Mononuclear cell (primary cell): Measurements from ENCODE around the gene PDC. TPM values are rescaled to one million over a fixed set of nuclear protein-coding genes. Genes with fewer than 3 reads are reported as not detected.
"Not testable (repeated sequence)": the region's sequence is repeated elsewhere in the genome, so short reads cannot be mapped to it uniquely, and the experiment has no call there.

ENCODE experiments used
- H3K27me3 ChIP-seq: 2 replicates; pipeline ENCODE4 v1.6.0; 2011; ENCODE audit warnings: low read length, control low read depth; ENCODE audit not compliant: insufficient read depth
- H3K4me1 ChIP-seq: 2 replicates; pipeline ENCODE4 v1.5.1; 2011; ENCODE audit warnings: mild to moderate bottlenecking, low read length, control low read depth; ENCODE audit not compliant: insufficient read depth
- H3K4me3 ChIP-seq: 2 replicates; pipeline ENCODE4 v1.5.1; 2011; ENCODE audit warnings: mild to moderate bottlenecking, low read length, moderate library complexity
- H3K9me3 ChIP-seq: 2 replicates; pipeline ENCODE4 v1.5.1; 2011; ENCODE audit warnings: low read depth, mild to moderate bottlenecking, control low read depth, low read length
- total RNA-seq: library from RNA; depleted of rRNA; stranded (reverse); fragments of >200 nt; gene quantifications from one replicate; pipeline ENCODE4 v1.2.3, GENCODE V29; 2012

The PDC gene
- total RNA-seq, 1 donor: not detected

DNA sequence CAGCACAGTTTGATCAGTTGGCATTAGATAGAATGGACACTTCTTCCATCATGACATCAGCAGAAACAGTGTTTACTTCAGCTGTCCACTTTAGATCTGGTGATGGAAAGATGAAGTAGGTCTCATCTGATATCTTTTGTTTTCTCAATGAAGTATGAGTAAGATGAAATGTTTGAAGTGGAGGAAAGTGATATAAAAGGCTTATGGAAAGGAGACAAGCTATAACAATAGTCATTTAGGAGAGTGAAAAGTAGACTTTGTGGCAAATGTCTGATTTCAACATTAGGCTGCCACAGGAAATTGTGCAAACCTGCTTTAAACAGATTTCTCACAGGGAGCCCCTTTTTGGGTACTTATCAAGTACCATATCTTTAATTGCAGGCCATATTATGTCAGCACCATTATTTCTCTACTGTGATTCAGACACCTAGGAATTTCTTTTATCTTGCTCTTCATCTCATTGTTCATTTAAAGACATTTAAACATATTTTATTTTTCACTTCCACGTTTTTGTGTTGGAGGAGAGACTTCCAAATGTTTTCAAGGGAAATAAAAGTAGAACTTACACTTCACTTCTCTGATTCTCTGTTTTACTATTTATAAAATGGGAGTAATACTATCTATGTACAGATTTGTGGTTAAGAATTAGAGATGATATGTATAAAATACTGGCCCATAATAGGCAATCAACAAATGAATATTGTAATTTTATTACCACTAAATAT lies 18.1 kb downstream of the PDC start:
- H3K9me3 ChIP-seq: no peaks in the 10 kb centered on the region
- H3K4me3 ChIP-seq: no peak overlapping the region
- H3K4me1 ChIP-seq: peaks cover 26% of the 10 kb centered on the region
- H3K27me3 ChIP-seq: no peaks in the 10 kb centered on the region

DNA sequence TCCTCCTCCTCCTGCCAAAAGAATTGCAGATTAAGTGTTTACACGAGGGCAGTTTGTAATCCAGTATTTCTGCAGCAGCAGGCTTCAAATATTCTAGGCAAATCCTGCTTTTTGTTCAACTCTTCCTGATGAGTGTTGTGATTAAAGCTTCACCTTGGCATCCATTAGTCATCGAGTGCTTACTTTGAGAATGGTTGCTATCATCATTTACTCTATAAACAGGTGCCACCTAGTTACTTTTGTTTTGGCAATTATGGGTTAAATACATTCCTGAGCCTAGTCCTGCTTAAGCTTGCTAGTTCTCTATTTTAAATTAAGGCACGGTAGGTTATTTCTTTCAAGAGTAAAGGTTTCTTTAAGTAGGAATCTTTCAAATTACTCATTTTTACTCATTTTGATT lies 20.3 kb downstream of the PDC start:
- peaks cover 26% of the 10 kb centered on the region for H3K4me1 ChIP-seq
- no peak overlapping the region for H3K4me3 ChIP-seq
- no peaks in the 10 kb centered on the region for H3K27me3 ChIP-seq
- H3K9me3 ChIP-seq: no peaks in the 10 kb centered on the region

DNA sequence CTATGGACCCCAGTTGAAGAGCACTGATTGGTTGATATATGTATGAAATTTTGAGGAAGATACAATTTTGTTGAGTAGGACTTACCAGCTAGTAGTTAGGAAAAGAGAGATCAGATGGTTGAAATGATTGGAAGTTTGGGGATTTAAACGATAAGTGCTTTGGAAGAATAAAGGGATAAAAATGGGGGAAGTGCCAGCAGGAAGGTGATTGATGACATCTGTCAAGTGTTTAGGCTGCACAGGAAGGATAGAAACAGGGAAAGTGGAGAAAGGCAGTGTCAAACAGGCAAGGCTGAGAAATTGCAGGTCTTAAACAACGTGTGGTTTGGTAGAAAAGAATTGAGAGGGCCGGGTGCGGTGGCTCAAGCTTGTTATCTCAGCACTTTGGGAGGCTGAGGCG lies 22.3 kb downstream of the PDC start:
- Histone ChIP-seq H3K27me3 (no peaks in the 10 kb centered on the region), H3K4me1 (peaks cover 26% of the 10 kb centered on the region)

DNA sequence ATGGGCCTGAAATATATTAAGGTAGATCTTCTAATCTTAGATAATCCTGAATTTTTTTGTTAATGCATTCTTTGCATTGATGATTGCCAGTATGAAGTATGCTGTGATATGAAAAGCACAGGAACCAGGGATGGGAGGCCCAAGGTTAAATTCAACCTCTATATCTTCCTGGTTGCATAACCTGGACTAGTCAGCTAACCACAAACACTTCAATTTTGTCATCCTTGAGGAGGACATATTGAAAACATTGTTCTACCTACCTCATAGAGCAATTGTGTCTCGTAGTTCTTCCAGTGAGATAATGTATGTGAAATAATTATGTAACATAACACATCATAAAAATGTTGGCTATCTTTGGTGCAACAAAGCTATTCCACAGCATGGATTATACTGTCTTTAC lies 25.6 kb downstream of the PDC start:
- H3K4me1 ChIP-seq: peaks cover 9% of the 10 kb centered on the region
- H3K27me3 ChIP-seq: no peaks in the 10 kb centered on the region

More for the DNA sequence above, 22.3 kb downstream of the PDC start:
- Histone ChIP-seq H3K9me3 (no peaks in the 10 kb centered on the region), H3K4me3 (no peak overlapping the region)

DNA sequence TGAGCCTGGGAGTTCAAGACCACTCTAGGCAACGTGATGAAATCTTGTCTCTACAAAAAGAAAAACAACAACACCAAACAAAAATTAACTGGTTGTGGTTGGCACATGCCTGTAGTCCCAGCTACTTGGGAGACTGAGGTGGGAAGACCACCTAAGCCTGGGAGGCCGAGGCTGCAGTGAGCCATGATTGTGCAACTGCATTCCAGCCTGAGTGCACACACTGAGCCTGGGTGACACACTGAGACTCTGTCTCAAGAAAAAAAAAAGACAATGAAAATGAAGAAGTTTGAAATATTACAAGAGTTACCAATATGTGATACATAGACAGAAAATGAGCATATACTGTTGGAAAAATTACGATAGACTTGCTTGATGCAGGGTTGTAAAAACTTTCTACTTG lies 31.9 kb downstream of the PDC start:
- no peaks in the 10 kb centered on the region for H3K27me3 ChIP-seq
- no peaks in the 10 kb centered on the region for H3K9me3 ChIP-seq
- peaks cover 11% of the 10 kb centered on the region for H3K4me1 ChIP-seq
- no peak overlapping the region for H3K4me3 ChIP-seq

More for the DNA sequence above, 25.6 kb downstream of the PDC start:
- H3K4me3 ChIP-seq: no peak overlapping the region
- H3K9me3 ChIP-seq: no peaks in the 10 kb centered on the region

DNA sequence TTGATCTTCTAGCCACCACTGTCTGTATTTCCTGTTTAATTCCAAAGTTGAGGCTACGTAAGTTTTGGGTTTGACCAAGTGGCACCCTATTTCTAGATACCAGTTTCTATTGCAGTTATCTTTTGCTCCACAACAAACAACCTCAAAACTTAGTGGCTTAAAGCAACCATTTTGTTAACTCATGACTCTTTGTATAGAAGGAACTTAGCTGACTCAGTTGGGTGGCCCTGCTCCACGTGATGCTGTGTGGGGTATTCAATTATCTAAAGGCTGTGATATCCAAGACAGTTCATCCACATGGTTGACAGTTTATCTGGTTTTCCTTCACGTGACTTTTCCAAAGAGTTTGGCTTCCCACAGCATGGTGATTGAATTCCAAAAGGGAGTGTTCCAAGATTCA lies 34.8 kb downstream of the PDC start:
- H3K27me3 ChIP-seq: no peaks in the 10 kb centered on the region
- no peaks in the 10 kb centered on the region for H3K9me3 ChIP-seq
- H3K4me1 ChIP-seq: peaks cover 11% of the 10 kb centered on the region
- no peak overlapping the region for H3K4me3 ChIP-seq

DNA sequence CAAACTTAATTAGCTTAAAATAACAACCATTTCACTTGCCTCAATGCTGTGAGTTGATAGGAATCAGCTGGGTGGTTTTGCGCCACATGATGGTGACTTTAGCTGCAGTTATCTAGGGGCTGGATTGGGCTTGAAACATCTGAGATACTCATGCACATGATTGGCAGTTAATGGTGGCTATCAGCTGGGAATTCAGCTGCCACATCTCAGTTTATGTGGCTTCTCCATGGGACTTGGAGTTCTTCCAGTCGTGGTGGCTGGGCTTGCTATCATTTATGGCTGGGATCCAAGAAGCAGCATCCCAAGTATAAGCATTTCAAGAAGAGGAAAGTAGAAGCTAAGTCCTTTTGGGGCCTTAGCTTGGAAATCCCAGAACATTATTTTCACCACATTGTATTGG lies 36.4 kb downstream of the PDC start:
- peaks cover 11% of the 10 kb centered on the region for H3K4me1 ChIP-seq
- H3K4me3 ChIP-seq: no peak overlapping the region
- H3K9me3 ChIP-seq: no peaks in the 10 kb centered on the region
- no peaks in the 10 kb centered on the region for H3K27me3 ChIP-seq

DNA sequence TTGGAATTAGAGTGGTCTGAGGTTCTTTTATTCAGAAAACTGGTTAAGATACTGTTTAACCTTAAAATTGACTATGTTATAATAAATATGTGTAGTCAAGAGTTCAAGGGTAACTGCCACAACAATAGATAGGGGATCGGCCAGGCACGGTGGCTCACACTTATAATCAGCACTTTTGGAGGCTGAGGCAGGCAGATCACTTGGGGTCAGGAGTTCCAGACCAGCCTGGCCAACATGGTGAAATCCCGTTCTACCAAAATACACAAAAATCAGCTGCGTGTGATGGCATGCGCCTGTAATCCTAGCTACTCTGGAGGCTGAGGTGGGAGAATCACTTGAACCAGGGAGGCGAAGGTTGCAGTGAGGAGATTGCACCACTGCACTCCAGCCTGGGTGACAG lies 39.5 kb downstream of the PDC start:
- H3K4me1 ChIP-seq: no peaks in the 10 kb centered on the region
- H3K27me3 ChIP-seq: no peaks in the 10 kb centered on the region
- no peak overlapping the region for H3K4me3 ChIP-seq
- H3K9me3 ChIP-seq: no peaks in the 10 kb centered on the region

DNA sequence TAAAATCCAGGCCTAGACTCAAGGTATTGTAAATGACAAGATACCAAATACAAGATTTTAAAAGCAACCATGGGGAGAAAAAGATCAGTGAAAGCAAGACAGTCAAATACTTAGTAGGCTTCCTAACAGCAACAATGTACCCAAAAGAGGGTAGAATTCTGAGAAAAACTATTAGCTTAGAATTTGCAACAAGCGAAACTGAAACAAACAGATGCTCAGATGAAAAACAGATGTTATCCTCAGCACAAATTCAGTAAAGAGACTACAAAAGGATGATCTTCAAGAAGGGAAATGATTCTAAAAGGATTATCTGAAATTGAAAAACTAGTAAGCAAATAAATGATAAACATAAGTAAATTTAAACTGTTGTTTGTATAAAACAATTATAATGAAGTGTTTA lies 40.0 kb downstream of the PDC start:
- no peaks in the 10 kb centered on the region for H3K9me3 ChIP-seq
- H3K27me3 ChIP-seq: no peaks in the 10 kb centered on the region
- H3K4me3 ChIP-seq: no peak overlapping the region
- no peaks in the 10 kb centered on the region for H3K4me1 ChIP-seq

DNA sequence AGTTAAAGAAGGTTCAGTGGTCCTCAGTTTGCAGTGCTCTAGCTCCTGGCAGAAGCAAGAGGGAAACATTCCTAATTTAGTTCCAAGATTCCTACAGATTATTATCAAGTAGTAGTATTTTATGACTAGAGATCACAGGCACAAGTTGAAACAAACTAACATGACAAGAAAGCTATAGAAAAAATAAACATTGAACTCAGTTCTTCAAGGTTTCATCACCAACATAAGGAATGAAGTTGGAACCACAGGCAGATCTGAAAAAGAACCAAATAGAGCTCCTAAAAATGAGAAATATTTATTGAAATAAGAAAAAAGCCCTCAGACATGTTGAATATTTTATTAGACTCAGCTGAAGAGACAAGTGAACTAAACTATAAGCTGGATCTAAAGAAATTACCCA lies 40.6 kb downstream of the PDC start:
- no peak overlapping the region for H3K4me3 ChIP-seq
- H3K9me3 ChIP-seq: no peaks in the 10 kb centered on the region
- H3K27me3 ChIP-seq: no peaks in the 10 kb centered on the region
- no peaks in the 10 kb centered on the region for H3K4me1 ChIP-seq

DNA sequence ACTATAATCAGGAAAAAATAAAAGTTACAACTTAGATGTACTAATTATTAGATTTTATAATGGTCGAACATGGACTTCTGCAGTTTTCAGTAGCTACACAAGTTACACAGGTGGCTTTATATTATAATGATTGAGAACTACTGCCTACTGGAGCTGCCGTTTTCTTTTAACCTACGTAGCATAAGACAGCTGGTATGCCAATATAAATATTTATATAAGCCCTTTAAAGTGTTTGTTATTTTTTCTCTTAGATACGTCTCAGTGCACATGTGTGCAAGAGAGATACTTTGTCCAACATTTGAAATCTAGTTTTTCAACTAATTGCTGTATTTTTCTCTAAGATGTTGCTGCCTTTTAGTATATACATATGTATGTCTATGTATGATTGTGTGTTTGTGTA lies 42.4 kb downstream of the PDC start:
- Histone ChIP-seq H3K4me3 (no peak overlapping the region), H3K4me1 (no peaks in the 10 kb centered on the region), H3K9me3 (no peaks in the 10 kb centered on the region), H3K27me3 (no peaks in the 10 kb centered on the region)

DNA sequence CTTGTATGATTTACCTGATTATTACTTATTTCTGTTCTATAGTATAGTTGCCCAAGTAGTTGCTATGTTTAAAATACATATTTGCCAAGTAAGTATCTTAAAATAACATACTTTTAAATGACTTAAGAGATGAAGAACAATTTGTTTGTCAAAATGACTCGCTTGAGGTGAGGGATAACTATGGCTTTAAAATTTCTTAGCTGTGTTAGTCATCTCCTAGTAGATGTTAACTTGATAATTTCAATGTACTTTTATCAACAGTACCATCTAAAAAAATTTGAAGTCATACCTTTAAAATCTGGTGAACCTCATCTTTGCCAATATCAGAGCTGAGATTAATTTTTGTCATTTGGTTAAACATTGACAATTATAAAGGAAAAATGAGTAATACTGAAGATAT lies 47.6 kb downstream of the PDC start:
- no peak overlapping the region for H3K4me3 ChIP-seq
- H3K4me1 ChIP-seq: no peaks in the 10 kb centered on the region
- no peaks in the 10 kb centered on the region for H3K27me3 ChIP-seq
- no peaks in the 10 kb centered on the region for H3K9me3 ChIP-seq

DNA sequence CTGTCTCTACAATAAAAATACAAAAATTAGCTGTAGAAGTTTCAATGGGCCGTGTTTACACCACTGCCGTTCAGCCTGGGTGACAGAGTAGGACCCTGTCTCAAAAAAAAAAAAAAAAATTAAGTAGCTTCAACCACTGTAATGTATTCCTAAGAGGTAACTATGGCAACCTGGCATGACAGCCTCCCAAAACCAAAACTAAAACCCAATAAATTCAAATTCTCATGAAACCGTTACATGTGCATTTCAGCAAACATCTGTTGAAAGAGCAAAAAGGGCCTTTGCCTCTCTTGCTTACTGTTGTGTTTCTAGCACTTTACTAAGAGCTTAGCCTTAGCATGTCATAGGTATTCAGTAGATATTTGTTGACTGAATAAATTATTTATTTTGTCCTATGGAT lies 51.8 kb downstream of the PDC start:
- H3K27me3 ChIP-seq: no peaks in the 10 kb centered on the region
- no peaks in the 10 kb centered on the region for H3K4me1 ChIP-seq
- H3K4me3 ChIP-seq: no peak overlapping the region
- H3K9me3 ChIP-seq: no peaks in the 10 kb centered on the region

DNA sequence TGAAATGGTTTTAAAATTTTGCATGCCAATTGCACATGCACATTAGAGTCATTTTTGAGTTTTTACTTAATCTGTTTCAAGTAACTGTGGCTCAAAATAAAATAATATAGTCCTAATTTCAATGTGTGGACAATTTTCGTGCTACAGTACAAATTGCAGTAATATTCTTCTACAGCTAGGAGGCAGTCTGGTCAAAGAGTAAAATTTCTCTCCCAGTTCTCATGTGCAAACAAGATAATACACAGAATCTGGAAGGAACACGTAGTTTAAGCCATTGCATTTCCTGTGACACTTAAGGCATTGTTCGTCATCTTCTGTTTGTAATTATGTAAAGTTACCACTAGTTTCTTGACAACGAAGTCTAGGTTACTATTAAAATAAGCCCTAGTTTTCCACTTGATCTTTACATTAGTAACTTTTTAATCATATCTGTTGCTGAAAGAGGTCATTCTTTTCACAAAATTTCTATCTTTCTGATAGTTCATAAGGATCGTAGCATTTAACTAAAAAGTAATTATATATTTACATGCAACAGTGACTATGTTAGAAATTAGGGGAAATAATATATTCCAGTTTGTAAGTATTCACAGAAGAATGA lies 56.4 kb downstream of the PDC start:
- Histone ChIP-seq H3K4me3 (no peak overlapping the region), H3K9me3 (no peaks in the 10 kb centered on the region), H3K4me1 (no peaks in the 10 kb centered on the region), H3K27me3 (no peaks in the 10 kb centered on the region)

DNA sequence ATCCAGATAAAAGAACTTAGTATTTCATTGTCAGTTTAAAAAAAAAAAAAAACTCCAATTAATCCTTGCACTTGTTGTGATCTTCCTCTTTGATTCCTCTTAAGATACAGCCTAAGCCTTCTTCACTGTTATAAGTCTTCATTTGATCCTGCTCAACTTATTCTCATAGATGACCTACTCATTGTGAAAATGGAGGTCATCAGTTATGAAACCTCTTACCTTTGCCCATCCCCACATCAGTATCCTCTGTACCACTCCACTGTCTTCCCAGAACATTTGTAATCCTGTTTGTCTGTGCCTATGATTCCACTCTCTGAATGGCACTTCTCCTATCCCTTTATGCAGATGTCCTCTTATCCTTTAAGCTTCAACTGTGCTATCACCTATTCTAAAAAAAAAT lies 57.3 kb downstream of the PDC start:
- Histone ChIP-seq H3K27me3 (no peaks in the 10 kb centered on the region), H3K4me3 (no peak overlapping the region), H3K9me3 (no peaks in the 10 kb centered on the region), H3K4me1 (no peaks in the 10 kb centered on the region)

DNA sequence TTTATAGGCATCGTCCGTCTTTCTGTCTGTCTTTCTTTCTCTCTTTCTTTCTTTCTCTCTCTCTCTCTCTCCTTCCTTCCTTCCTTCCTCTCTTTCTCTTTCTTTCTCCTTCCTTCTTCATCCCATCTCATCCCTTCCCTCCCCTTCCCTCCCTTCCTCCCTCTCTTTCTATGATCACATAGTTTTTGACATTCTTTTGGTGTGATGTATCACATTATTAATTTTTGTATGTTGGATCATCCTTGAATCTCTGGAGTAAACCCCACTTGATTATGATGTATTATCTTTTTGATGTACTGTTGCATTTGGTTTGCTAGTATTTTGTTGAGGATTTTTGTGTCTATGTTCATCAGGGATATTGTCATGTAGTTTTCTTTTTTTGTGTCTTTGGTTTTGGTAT lies 59.5 kb downstream of the PDC start:
- not testable (repeated sequence) for H3K4me3 ChIP-seq, H3K4me1 ChIP-seq, H3K9me3 ChIP-seq, H3K27me3 ChIP-seq
